GM06990 (cell line): ENCODE measurements around the gene ZDHHC21.
"Not testable (repeated sequence)": the region's sequence is repeated elsewhere in the genome, so short reads cannot be mapped to it uniquely, and the experiment has no call there.

Experiments
- DNase-seq: peaks from one replicate; pipeline ENCODE4 v3.0.0-alpha.2; 2011; ENCODE audit not compliant: insufficient read length; ENCODE audit errors: extremely low read depth
- H3K27me3 ChIP-seq: replicated peaks from 2 replicates; pipeline ENCODE4 v1.6.0; 2011; ENCODE audit warnings: low read length; ENCODE audit not compliant: control insufficient read depth, insufficient read depth
- H3K36me3 ChIP-seq: 2 replicates; pipeline ENCODE4 v1.5.1; 2011; ENCODE audit warnings: low read length; ENCODE audit not compliant: control insufficient read depth, insufficient read depth
- H3K4me3 ChIP-seq: replicated peaks from 2 replicates; pipeline ENCODE4 v1.5.1; 2011; ENCODE audit warnings: low read depth, mild to moderate bottlenecking, control low read depth, low read length
- TF ChIP-seq, protein P1 (sequence below): IDR thresholded peaks from 2 replicates; pipeline ENCODE4 v1.5.1; 2011; ENCODE audit warnings: low read length, control low read depth, mild to moderate bottlenecking, inconsistent platforms; ENCODE audit not compliant: insufficient read depth, poor library complexity, severe bottlenecking

ZDHHC21 gene

DNA sequence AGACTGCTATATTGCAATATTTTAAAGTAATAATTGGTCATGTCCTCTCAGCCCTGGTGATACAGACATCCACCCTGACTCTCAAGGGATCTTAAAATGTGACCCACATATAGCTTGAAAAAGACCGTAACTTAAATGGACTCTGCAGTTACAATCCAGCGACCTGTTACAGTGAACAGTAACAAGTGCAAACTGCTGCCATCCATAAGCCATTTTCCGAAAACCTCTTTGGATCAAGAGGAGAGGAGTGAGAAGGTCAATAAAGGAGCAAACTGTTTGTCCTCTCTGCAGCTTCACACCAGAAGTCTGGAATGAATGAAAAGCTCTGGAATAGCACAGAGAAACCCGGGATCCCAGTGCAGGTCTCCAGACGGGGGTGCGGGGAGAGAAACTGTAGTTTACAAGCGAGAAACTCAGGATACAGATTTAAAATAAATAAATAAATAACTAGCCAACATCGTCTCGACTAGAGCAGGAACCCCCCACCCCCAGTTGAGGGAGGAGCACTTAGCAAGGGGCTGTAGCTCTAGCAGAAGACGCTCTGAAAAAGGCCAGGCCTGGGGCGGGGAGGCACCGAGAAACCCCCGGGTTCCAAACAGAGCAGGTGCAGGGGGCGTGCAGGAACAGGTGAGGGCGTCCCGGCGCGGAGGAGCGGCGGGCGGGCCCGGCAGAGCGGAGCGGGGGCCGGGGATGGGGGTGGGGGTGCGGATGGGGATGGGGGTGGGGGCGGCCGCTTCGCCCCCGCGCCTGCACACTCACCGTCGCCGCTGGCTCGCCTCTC lies 572 bp downstream of the ZDHHC21 start:
- TF ChIP-seq, protein P1, sequence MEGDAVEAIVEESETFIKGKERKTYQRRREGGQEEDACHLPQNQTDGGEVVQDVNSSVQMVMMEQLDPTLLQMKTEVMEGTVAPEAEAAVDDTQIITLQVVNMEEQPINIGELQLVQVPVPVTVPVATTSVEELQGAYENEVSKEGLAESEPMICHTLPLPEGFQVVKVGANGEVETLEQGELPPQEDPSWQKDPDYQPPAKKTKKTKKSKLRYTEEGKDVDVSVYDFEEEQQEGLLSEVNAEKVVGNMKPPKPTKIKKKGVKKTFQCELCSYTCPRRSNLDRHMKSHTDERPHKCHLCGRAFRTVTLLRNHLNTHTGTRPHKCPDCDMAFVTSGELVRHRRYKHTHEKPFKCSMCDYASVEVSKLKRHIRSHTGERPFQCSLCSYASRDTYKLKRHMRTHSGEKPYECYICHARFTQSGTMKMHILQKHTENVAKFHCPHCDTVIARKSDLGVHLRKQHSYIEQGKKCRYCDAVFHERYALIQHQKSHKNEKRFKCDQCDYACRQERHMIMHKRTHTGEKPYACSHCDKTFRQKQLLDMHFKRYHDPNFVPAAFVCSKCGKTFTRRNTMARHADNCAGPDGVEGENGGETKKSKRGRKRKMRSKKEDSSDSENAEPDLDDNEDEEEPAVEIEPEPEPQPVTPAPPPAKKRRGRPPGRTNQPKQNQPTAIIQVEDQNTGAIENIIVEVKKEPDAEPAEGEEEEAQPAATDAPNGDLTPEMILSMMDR: no peak
- no peaks in the 10 kb centered on the region; the same call in 1 of the 2 replicates for H3K27me3 ChIP-seq
- H3K4me3 ChIP-seq: peak overlapping the region; percentile 78
- H3K36me3 ChIP-seq: peaks cover 4% of the 10 kb centered on the region
- DNase-seq: no peak

DNA sequence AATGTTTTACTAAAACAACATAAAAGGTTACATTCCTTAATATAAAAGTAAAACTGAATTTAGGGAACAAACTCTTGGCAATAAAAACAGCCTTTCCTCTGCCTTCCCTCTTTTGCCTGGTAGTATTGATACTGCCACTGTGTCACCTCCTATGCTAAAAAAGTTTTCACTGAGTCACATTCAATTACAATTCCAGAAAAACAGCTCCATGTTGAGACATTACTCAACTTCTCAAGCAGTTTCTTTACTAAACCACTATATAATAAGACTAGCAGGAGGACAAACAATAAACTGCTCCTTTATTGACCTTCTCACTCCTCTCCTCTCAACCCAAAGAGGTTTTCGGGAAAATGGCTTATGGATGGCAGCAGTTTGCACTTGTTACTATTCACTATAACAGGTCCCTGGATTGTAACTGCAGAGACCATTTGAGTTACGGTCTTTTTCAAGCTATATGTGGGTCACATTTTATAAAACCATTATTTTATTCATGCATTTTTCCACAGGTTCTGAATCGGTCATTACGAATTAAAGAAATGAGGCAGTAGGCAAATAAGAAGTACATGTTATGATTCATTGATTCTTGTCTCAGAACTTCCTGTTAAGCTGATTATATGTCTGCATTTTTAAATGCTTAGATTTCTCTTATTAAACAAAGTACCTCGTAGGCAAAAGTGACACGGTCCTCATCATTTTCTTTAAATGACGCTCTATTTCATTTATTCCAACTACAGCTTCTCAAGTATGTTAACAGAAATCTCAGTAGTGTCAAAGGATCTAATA lies 2.1 kb downstream of the ZDHHC21 start:
- no peak for DNase-seq
- Histone ChIP-seq H3K36me3 (peaks cover 4% of the 10 kb centered on the region), H3K27me3 (no peaks in the 10 kb centered on the region), H3K4me3 (peak overlapping the region; percentile 78; the same call in 1 of the 2 replicates)
- TF ChIP-seq, protein P1: no peak

DNA sequence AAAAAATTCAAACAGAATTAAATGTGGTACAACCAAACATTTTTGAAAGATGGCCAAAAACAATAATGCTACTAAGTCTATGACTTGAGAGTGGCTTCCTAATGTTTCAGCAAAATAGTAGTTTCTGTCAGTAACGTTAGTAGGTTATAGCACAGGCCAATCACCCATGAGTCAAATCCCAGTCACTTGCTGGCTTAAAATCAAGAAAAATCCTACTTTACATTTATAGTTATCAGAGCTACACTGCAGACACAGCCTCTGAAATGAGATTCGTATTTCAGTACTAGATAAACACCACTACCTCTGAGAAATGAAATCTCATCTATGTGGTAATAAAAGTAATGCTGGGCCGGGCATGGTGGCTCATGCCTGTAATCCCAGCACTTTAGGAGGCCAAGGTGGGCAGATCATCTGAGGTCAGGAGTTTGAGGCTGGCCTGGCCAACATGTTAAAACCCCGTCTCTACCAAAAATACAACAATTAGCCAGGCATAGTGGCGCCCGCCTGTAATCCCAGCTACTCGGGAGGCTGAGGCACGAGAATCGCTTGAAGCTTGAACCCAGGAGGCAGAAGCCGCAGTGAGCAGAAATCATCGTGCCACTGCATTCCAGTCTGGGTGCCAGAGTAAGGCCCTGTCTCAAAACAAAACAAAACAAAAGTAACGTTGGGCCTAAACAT lies 6.1 kb downstream of the ZDHHC21 start:
- no peaks in the 10 kb centered on the region for H3K27me3 ChIP-seq

DNA sequence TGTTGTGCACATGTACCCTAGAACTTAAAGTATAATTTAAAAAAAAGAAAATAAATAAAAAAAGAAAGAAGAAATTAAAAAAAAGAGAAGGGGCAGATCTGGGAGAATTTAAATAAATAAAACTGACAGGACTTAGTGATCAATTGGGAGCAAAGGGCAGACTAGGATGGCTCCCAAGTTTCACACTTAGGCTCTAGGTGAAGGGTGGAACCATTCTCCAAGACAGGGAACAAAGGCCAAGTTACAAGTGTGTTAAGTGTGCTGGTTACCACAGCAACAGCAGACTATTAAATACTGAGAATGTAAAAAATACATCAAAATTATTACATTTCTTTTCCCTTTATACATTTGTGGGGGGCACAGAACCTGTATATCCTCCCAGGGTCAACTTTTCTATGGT lies 7.1 kb downstream of the ZDHHC21 start:
- H3K4me3 ChIP-seq: no peak overlapping the region
- DNase-seq: no peak
- H3K36me3 ChIP-seq: peaks cover 4% of the 10 kb centered on the region
- no peaks in the 10 kb centered on the region for H3K27me3 ChIP-seq
- TF ChIP-seq, protein P1: no peak

More for the DNA sequence above, 6.1 kb downstream of the ZDHHC21 start:
- TF ChIP-seq, protein P1: no peak
- no peak for DNase-seq
- Histone ChIP-seq H3K36me3 (peaks cover 4% of the 10 kb centered on the region), H3K4me3 (no peak overlapping the region)

DNA sequence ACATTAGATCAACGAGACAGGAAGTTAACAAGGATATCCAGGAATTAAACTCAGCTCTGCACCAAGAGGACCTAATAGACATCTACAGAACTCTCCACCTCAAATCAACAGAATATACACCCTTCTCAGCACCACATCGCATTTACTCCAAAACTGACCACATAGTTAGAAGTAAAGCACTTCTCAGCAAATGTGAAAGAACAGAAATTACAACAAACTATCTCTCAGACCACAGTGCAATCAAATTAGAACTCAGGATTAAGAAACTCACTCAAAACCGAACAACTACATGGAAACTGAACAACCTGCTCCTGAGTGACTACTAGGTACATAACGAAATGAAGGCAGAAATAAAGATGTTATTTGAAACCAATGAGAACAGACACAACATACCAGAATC lies 10.6 kb downstream of the ZDHHC21 start:
- not testable (repeated sequence) for H3K4me3 ChIP-seq, H3K36me3 ChIP-seq, H3K27me3 ChIP-seq, DNase-seq

DNA sequence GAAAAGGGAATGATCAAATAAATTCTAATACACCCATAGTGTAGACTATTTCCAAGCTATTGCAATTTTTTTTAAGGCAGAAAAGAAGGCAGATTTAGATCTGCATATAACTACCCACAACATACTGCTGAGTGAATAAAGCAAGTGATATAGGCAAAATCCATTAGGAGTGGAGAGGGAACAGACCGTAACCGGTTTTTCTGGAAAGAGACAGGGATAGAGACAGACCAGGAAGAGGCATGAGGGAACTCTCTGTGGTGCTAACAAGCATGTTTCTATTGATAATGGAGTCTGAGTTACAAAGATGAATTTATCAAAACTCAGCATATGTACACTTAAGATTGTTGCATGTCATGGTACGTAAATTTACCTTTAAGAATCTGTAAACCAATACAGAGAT lies 14.5 kb downstream of the ZDHHC21 start:
- no peaks in the 10 kb centered on the region; the same call in 1 of the 2 replicates for H3K36me3 ChIP-seq
- H3K27me3 ChIP-seq: no peaks in the 10 kb centered on the region
- TF ChIP-seq, protein P1: no peak
- H3K4me3 ChIP-seq: no peak overlapping the region
- DNase-seq: no peak
